ENCODE data around the gene KCNMA1.

Gene KCNMA1

DNA sequence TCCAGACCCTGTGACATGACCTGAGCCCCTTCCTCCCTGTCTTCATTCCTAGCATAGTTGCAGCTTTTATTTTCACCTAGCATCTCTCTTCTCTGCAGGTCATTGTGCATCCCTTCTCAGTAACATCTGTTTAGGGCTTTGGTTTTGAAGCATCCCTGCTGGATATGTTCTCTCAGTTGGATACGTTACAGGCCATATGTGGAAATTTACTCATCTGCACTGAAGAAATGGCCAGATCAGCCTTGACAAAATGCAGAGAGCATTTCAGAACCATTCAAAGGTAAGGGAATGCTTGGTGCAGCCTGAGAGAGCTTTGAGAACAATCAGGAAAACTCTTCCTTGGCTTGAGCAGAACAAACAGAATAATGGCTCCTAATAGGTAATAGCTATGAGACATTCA is 647.0 kb downstream of the KCNMA1 start:
- DNase-seq = no peak

DNA sequence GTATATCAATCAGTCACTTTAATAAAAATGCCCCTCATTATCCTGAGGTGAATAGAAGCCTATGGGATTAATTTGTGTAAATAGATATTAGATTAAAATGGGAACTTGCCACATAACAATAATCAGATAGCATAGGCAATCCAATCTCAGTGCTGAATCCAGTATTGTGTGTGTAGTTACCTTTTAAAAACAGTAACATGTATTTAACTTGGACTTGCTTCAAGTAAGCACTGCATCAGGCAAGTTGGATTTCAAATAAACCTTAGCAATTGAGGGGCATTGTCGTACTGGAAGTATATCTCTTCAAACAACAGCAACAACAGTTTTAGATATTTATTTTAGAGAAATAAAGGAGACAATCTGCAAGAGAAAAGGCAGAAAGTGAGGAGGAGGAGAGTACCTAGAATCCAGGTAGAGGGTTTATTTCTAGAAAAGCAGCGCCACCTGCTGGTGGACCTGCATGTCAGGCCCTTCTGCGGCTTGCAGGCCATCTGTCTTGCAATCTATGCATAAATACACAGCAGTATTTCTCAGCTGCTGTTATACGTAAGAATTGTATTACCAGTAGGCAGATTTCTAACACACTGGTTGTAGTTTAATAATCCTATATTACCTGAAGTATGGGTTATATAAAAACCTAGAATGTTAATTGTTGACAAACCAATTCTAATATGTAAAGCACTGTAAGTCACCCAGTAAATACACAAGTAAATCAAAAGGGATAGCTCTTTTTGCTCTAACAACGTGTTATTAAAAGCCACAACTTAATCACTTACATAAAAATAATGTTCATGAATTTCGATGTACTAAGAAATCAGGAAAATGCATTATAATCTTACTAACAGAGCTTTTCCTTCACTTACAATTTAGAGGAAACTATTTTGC is 652.8 kb downstream of the KCNMA1 start:
- DNase-seq = peak; percentile 65

DNA sequence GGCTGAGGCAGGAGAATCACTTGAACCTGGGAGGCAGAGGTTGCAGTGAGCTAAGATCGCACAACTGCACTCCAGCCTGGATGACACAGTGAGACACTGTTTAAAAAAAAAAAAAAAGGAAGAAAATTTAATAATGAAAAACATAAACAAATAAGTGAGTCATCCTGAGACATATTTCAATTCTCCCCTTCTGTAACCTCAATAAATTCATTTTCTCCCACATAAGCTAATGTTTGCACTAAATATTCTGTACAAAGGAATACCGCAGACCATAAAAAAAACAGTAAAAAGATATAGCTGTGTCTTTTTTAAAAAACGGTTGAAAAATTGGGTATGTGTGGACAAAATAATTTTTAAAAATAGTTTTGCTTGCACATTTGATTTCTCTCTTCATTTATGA is 654.0 kb downstream of the KCNMA1 start:
- DNase-seq = no peak

DNA sequence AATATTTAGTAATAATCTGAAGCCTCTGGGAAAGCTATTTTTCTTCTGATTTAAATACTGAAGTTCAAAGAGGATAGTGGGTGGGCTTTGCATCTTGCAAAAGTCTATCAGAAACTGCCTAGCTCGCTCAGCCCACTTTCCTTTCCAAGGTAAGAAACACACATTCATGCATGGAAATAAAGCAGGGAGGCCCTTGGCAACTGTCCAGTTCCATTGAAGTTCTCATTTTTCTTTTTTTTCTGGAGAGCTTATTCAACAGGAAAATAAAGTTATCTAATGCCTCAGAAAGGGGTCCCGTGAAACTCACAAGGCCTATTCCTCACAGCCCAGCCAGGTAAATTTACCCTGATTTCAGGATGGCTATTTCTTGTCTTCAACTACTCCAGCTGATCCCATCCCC is 654.9 kb downstream of the KCNMA1 start:
- no peak for DNase-seq

DNA sequence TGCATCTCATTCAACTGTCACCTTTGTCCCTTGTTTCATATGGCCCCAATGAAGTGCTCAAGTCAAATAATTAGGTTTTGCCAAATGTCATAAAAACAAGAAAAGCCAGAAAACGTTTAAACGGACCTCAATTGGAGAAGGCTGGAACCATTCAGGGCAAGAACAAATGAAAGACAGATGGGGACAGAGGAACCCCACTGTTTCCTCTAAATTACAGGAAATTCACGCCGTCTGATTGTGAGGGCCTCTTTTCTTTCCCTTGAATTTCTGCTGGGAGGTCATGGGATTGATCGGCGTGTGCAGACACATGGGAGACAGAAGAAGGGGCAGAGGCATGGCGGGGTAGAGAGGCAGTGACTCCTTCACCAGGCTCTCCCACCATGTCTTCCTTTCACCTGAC is 656.4 kb downstream of the KCNMA1 start:
- DNase-seq = no peak

- DNase-seq = no peak
These were observed 659.7 kb downstream of the KCNMA1 start for GRCh38 chr10:76977901-76978300.

DNA sequence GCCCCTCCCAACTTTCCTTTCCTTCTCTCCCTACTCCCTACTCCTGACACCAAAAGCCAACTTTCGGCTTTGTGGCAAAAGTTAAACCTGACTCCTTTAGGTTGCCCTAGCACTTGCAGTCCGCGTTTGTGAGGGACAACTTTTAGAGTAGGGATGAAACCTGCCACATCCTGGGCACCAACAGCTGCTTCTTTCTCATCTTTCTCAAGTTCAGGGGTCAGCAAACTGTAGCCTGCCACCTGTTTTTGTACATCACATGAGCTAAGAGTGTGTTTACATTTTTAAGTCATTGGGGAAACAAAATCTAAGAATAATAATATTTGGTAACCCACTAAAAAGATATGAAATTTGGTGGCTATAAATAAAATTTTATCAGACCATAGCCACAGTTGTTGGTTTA is 660.6 kb downstream of the KCNMA1 start:
- DNase-seq = no peak

DNA sequence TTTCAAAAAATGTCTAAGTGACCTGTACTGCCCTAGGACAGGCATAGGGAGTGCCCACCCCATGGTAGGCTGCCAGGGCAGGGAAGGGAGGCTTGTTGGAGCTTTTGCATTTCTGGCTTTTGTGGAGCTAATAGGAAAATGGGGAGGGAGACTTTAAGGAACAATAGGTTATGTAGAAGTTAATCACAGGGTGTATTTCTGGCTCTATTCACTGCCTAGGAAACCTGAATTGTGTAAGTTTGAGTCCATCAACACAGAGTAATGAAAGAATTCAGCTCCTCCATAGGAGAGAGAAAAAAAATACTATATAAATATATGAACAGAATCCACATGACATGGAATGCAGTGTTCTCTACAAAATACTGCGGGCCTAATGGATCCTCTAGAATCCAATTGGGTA is 661.5 kb downstream of the KCNMA1 start:
- DNase-seq = no peak

DNA sequence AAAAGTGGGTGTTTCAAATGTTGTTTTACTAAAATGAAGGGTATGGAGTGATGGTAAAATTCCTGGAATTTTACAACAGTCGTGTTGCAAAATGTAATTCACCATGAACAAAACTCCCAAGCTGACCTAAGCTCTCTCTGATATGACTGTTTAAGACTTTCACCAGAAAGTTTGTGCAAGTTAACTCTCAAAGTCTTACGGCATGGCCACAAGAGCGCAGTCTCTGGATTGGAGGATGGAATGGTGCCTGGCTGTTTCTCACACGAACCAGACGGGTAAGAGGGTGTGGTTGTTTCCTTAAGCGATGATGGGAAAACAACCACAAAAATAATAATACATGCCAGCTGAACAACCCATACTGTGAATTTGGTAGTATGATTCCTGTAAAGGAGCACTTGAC is 662.5 kb downstream of the KCNMA1 start:
- no peak for DNase-seq

DNA sequence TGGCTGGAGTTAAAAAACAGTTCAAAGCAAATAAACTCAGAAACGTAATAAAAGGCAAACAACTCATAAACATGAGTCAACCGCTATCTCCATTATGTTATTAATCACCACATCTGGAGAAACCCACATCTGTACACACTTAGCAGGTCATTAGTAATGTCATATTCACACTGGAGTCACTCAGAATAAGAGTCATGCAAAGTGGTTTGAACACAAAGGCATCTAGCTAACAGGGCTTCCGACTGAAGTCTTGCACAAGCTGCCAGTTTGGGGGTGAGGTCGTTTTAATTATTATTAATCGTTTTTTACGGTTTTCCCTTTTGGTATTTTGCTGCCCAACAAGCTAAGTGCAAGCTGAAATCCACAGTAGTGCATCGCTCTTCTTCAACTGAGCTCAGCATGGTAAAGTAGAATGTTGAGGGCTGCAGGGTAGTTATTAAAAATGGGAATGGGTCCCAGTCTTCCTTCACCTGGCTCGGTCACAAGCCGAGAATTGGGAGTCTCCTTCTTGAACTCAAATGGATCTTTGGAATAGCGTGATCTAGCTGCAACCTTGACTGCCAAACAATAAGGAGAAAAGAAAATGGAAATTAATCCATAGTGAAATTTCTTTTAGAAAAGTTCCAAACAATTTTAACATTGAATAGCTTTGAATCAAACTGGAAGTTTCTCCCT is 663.5 kb downstream of the KCNMA1 start:
- peak; percentile 79 for DNase-seq

GRCh38 chr10:76973091-76974016 is 664.3 kb downstream of the KCNMA1 start:
- peak; percentile 71 for DNase-seq

DNA sequence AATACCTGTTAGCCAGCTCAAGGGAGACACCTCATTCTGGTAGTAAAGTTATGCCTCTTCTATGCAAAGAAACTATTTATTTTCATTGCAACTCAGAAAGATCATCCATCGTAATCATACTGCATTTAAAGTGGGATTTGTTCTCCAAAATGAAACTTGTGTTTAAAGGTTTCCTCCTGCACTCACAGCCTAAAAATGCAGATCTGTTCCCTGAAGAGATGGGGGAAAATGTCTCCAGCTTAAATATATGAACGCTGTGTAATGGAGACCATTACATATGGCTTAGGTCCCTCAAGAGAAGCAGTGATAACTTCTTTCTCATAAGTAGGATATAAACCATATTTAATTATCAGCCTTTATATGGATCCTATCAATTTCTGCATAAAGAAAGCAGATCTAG is 665.1 kb downstream of the KCNMA1 start:
- DNase-seq = no peak

GRCh38 chr10:76971547-76972170 is 665.9 kb downstream of the KCNMA1 start:
- DNase-seq = no peak

- no peak for DNase-seq
These were observed 666.7 kb downstream of the KCNMA1 start for GRCh38 chr10:76970711-76971519.

DNA sequence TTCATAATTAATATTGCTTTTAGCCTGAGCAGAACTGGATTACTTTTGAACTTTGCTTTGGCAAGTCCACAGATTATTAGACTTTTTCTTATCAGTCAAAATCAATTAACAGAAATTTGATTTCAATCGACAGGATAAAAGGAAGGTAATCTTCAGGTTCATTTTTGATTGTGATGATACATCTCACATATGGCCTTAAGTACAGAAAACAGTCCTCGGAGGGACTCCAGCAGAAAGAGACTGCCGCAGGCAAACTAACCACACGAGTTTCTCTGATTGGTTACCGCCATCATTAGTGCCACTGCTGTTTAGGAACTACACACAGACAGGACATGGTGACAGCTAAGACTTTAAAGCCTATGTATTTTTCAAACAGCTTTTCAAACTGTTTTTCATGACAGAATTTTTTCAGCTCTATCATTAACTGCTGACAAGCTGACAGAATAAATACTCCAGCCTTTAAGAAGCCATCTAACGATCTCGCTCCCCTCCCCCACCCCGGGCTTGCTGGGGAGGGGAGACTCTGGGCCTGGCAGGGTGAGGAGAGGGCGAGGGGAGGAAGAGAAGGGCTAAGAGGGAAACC is 668.2 kb downstream of the KCNMA1 start:
- no peak for DNase-seq

- DNase-seq = no peak
These were observed 669.1 kb downstream of the KCNMA1 start for GRCh38 chr10:76968483-76968882.

GRCh38 chr10:76962851-76963250 is 674.8 kb downstream of the KCNMA1 start:
- peak; percentile 67 for DNase-seq

- DNase-seq = no peak
These were observed 675.8 kb downstream of the KCNMA1 start for GRCh38 chr10:76961841-76962240.

- DNase-seq = no peak
These were observed 678.5 kb downstream of the KCNMA1 start for GRCh38 chr10:76959111-76959510.

DNA sequence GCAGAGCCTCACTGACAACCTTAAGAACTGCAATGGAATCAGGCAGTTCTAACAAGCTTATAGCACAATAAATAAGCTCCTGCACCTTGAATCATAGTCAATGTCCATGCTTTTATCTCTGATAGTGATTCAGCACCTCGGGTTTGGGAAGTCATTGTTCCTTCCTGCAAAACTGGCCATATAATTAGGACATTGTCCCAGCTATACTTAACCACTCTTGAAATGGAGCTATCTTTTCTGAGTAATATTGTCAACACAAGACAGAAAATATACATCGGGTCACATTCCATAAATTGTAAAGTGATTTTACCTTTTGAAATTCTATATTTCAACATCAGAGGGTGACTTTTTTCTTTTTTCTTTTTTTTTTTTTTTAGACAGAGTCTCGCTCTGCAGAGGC is 682.8 kb downstream of the KCNMA1 start:
- DNase-seq = no peak

DNA sequence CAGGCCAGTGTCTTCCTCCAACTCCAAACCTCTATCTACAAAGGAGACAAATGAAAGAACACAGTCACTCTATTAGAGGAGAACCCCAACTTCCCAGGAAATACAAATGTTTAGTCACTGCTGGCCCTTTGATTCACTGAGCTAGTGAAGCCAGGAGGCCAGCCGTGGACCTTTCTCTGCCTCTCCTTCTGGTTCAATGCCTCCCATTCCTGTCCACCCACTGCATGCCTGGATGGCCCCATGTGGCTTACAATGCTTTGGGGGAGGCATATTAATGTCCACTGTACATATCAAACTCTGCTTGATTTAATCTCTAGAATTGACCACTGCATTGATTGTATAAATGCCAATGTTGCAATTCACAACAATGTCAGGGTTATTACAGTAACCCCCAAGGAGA is 687.3 kb downstream of the KCNMA1 start:
- DNase-seq = no peak

DNA sequence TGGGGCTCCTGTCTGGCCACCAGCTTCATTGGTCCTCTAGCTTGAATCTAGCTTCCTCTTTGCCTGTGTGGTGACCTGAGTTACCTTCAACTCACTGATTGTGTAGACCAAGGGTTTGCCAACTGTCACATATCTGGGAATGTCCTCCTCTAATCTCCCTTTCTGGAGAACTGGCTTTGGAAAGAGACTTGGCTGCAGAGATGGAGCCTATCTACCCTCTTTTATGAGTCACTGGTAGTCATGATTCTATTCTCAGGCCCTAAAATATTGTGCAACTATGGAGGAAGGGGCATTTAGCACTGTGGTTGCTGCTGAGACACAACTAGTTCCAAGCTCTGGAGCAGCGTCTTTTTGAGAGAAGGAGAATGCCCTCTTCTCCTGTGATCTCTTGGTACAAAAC is 691.3 kb downstream of the KCNMA1 start:
- DNase-seq = peak; percentile 62
